PFSK-1 (cell line): ENCODE data around the gene SUSD2.

ENCODE experiments used
- POLR2AphosphoS5 ChIP-seq: IDR thresholded peaks from 2 replicates; pipeline ENCODE4 v1.6.1; 2012; ENCODE audit warnings: low read depth, mild to moderate bottlenecking, control low read depth, low read length, moderate library complexity
- TAF1 ChIP-seq: IDR thresholded peaks from 2 replicates; pipeline ENCODE4 v1.6.1; 2012; ENCODE audit warnings: low read length, control low read depth, borderline replicate concordance; ENCODE audit not compliant: insufficient read depth

DNA sequence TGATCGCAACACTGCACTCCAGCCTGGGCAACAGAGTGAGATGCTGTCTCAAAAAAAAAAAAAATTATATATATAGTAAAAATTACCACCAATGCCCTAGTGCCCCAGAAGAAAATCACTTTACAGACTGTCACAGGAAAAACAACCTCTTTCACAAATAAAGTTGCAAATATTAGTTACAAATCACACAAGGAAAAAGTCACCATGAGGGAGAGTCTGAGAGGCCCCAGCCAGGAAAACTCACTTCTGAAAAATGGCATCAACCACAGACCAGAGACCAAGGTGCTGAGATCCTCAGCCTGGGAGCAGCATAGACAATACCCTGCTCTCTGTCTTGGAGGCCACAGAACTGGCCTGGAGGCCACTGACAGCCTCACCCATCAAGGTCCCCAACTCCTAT lies 43.2 kb downstream of the SUSD2 start:
- TF ChIP-seq POLR2AphosphoS5 (no peak), TAF1 (no peak)
